Chondrocyte (in vitro differentiated cells): Measurements from ENCODE around the gene IFRD1. TPM values are rescaled to one million over a fixed set of nuclear protein-coding genes. Genes with fewer than 3 reads are reported as not detected.

ENCODE experiments used
- DNase-seq: peaks from one replicate; pipeline ENCODE4 v3.0.0; 2021; ENCODE audit warnings: mixed read lengths, low spot score
- H3K27ac Mint-ChIP-seq: one replicate; pipeline ENCODE4 v1.8.0; 2021; ENCODE audit warnings: mild to moderate bottlenecking, moderate library complexity, mixed read lengths; ENCODE audit not compliant: unreplicated experiment
- H3K27me3 Mint-ChIP-seq: 2 replicates; pipeline ENCODE4 v1.8.0; 2021; ENCODE audit warnings: low read depth, mixed read lengths
- H3K36me3 Mint-ChIP-seq: 2 replicates; pipeline ENCODE4 v1.8.0; 2021; ENCODE audit warnings: low read depth, mixed read lengths
- H3K4me1 Mint-ChIP-seq: 2 replicates; pipeline ENCODE4 v1.8.0; 2021; ENCODE audit warnings: low read depth, mild to moderate bottlenecking, mixed read lengths
- H3K4me3 Mint-ChIP-seq: one replicate; pipeline ENCODE4 v1.8.0; 2021; ENCODE audit warnings: mild to moderate bottlenecking, moderate library complexity, mixed read lengths; ENCODE audit not compliant: unreplicated experiment
- H3K9me3 Mint-ChIP-seq: 2 replicates; pipeline ENCODE4 v1.8.0; 2021; ENCODE audit warnings: low read depth, mixed read lengths
- total RNA-seq: library from RNA; stranded (reverse); gene quantifications from 3 replicates; pipeline ENCODE4 v1.2.1, GENCODE V29; 2021
- TF ChIP-seq, protein P1 (sequence below): fragments of 200-600 bp; sonication (generic); IDR thresholded peaks from 2 replicates; pipeline ENCODE4 v1.5.0; 2021; ENCODE audit warnings: antibody characterized with exemption, mild to moderate bottlenecking, moderate library complexity

IFRD1 gene
- total RNA-seq, 1 donor from 2014 or later, result 108 TPM

DNA sequence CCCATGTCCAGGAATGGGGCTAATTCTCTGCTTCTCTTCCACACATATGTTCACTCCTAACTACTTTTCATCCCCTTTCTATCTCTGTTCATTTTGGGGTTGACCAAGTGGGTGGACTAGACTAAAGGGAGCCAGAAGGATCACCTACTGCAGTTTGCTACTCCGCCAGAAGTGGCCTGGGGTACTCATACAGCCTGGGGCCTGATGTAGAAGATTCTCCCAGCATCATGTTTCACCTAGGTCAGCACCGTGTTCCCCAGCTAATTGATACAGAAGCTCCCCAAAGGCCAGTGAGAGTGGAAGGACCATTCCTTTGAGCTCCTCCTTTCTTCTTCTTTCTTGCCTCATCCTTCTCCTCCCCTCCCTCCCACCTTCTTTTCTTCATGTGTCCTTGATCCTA, 19.6 kb upstream of the IFRD1 start:
- H3K4me3 Mint-ChIP-seq, result no peak overlapping the region
- H3K27me3 Mint-ChIP-seq, result no peaks in the 10 kb centered on the region
- no peak for DNase-seq
- no peaks in the 10 kb centered on the region for H3K9me3 Mint-ChIP-seq
- H3K27ac Mint-ChIP-seq, result no peak overlapping the region
- H3K36me3 Mint-ChIP-seq, result no peaks in the 10 kb centered on the region
- H3K4me1 Mint-ChIP-seq, result peaks cover 8% of the 10 kb centered on the region
- TF ChIP-seq, protein P1, sequence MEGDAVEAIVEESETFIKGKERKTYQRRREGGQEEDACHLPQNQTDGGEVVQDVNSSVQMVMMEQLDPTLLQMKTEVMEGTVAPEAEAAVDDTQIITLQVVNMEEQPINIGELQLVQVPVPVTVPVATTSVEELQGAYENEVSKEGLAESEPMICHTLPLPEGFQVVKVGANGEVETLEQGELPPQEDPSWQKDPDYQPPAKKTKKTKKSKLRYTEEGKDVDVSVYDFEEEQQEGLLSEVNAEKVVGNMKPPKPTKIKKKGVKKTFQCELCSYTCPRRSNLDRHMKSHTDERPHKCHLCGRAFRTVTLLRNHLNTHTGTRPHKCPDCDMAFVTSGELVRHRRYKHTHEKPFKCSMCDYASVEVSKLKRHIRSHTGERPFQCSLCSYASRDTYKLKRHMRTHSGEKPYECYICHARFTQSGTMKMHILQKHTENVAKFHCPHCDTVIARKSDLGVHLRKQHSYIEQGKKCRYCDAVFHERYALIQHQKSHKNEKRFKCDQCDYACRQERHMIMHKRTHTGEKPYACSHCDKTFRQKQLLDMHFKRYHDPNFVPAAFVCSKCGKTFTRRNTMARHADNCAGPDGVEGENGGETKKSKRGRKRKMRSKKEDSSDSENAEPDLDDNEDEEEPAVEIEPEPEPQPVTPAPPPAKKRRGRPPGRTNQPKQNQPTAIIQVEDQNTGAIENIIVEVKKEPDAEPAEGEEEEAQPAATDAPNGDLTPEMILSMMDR, result no peak

DNA sequence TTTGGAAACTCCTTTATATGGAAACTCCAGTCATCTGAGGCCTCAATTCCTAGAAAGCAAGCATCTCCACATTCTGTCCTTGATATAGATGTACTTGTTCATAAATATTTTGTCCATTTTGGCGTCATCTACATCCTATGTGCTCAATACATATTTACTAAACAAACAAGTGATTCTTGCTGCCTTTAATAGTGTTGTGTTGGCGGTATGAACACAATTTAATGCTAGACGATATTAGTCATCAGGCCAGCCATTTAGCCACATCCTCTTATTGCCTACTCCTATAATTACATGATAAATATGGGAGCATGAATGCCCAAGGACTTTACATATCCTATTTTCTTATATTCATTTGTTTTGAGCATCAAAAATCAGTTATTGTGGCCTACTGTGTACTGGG, 18.5 kb upstream of the IFRD1 start:
- TF ChIP-seq, protein P1, result no peak
- no peaks in the 10 kb centered on the region for H3K36me3 Mint-ChIP-seq
- no peaks in the 10 kb centered on the region for H3K9me3 Mint-ChIP-seq
- H3K27ac Mint-ChIP-seq, result no peak overlapping the region
- H3K4me3 Mint-ChIP-seq, result no peak overlapping the region
- H3K27me3 Mint-ChIP-seq, result no peaks in the 10 kb centered on the region
- peaks cover 16% of the 10 kb centered on the region for H3K4me1 Mint-ChIP-seq
- no peak for DNase-seq

DNA sequence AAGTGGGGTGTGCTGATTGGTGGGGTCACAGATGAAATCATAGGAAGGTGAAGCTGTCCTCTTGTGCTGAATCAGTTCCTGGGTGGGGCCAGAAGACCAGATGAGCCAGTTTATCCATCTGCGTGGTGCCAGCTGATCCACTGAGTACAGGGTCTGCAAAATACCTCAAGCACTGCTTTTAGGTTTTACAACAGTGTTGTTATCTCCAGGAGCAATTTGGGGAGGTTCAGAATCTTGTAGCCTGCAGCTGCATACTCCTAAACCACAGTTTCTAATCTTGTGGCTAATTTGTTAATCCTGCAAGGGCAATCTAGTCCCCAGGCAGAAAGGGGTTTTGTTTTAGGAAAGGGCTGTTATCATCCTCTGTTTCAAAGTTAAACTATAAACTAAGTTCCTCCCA, 17.0 kb upstream of the IFRD1 start:
- Mint-ChIP-seq H3K27me3 (no peaks in the 10 kb centered on the region), H3K27ac (no peak overlapping the region), H3K9me3 (no peaks in the 10 kb centered on the region), H3K4me1 (peaks cover 23% of the 10 kb centered on the region), H3K36me3 (no peaks in the 10 kb centered on the region), H3K4me3 (no peak overlapping the region)
- TF ChIP-seq, protein P1, result no peak
- no peak for DNase-seq

DNA sequence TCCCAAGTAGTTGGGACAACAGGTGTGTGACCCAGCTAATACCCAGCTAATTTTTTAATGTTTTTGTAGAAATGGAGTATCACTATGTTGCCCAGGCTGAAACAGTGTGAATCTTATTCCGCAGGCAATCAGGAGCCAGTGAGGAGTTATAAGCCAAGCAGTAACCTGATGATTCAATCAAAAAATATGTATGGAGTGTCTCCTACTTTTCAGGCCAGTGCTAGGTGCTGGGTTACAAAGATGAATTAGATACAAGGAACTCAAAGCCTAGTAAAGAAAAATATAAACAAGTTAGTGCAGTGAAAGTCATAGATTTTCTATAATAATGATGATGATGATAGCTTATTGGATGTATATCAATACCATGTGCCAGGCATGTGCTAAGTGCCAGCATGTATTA, 13.2 kb upstream of the IFRD1 start:
- no peaks in the 10 kb centered on the region for H3K36me3 Mint-ChIP-seq
- no peak overlapping the region for H3K4me3 Mint-ChIP-seq
- no peak for DNase-seq
- no peaks in the 10 kb centered on the region for H3K9me3 Mint-ChIP-seq
- peak overlapping the region; percentile 50 for H3K27ac Mint-ChIP-seq
- no peaks in the 10 kb centered on the region for H3K27me3 Mint-ChIP-seq
- TF ChIP-seq, protein P1, result no peak
- H3K4me1 Mint-ChIP-seq, result peaks cover 23% of the 10 kb centered on the region

DNA sequence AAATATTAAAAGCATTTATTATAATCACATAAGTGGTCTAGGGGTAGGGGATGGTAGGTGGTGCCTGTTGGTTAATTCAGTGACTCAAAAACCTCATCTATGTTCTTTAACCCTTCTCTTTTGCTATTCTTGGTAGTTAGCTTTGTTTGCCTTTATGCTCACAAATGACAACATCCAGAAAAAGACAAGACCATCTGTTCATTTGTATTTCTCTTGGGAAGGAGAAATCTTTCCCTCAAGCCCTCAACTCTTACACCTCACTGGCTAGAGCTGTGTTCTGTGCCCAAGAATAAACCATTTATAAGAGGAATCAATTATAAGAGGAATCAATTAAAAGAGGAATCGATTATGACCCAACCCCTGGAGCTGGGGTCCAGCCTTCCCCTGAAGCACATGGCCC, 10.8 kb upstream of the IFRD1 start:
- Mint-ChIP-seq H3K9me3 (no peaks in the 10 kb centered on the region), H3K36me3 (no peaks in the 10 kb centered on the region), H3K4me1 (peaks cover 23% of the 10 kb centered on the region), H3K4me3 (no peak overlapping the region), H3K27ac (no peak overlapping the region), H3K27me3 (no peaks in the 10 kb centered on the region)
- TF ChIP-seq, protein P1, result no peak
- no peak for DNase-seq
